Ovary (tissue), 9 donors: ENCODE data around the gene HK1. TPM values are rescaled to one million over a fixed set of nuclear protein-coding genes. Genes with fewer than 3 reads are reported as not detected.
A peak's percentile ranks its signal among the peaks of the same experiment; 100 is the strongest.

Experiments
- DNase-seq, 5 donors: peaks; one replicate each; pipeline ENCODE4 v3.0.0-alpha.2; 2019 to 2020
- H3K27ac ChIP-seq, 2 donors: fragments of 200-600 bp; one replicate each; pipeline versions ENCODE4 v1.5.1 to v1.8.0; 2019 to 2022
- H3K27me3 ChIP-seq: fragments of 200-600 bp; one replicate; pipeline ENCODE4 v1.8.0; 2022
- H3K36me3 ChIP-seq: fragments of 200-600 bp; sonication (generic); one replicate; pipeline ENCODE4 v1.5.1; 2019
- H3K4me1 ChIP-seq: one replicate; pipeline ENCODE4 v1.8.1; 2013; ENCODE audit warnings: mild to moderate bottlenecking, moderate library complexity; ENCODE audit not compliant: insufficient read depth
- H3K4me3 ChIP-seq: fragments of 200-600 bp; sonication (generic); one replicate; pipeline ENCODE4 v1.5.1; 2017
- H3K9me3 ChIP-seq, 2 donors: fragments of 200-600 bp in 1 of 2; sonication (generic) in 1 of 2; one replicate each; pipeline versions ENCODE4 v1.5.1 to v1.8.1; 2013 to 2019; ENCODE audit warnings: mild to moderate bottlenecking in 1 of 2, moderate library complexity in 1 of 2
- EP300 ChIP-seq: sonication (generic); formaldehyde crosslinking; IDR thresholded peaks from one replicate; pipeline ENCODE4 v1.6.1; 2017; ENCODE audit warnings: antibody characterized with exemption
- POLR2A ChIP-seq: fragments of 450-650 bp; IDR thresholded peaks from one replicate; pipeline ENCODE4 v1.6.1; 2017; ENCODE audit warnings: antibody characterized with exemption, mild to moderate bottlenecking, moderate library complexity
- WGBS, 3 donors: extraction: QIAGEN DNeasy Blood & Tissue Kit in 1 of 3; methylation state at CpG; one replicate each; pipeline versions ENCODE4 v1.1.5 to v1.1.7; 2013 to 2017; 5-methylcytosine and 5-hydroxymethylcytosine counted together
- intact Hi-C, 4 donors: fragments of 100-400 bp; cut with DNase I; formaldehyde crosslinking; loops; one replicate each; pipeline versions ENCODE4 v1.11.0 to v1.15.1; 2022 to 2023
- polyA plus RNA-seq, 2 donors: library from polyadenylated mRNA; stranded (reverse); fragments of 200-250 nt in 1 of 2; fragments of 350-450 nt in 1 of 2; fragmentation: Illumina TruSeq in 1 of 2; extraction: RNeasy Lipid Tissue Mini Kit (QIAGEN cat#74804) in 1 of 2; gene quantifications; one replicate each; pipeline ENCODE4 v1.2.3, GENCODE V29; 2013 to 2014
- total RNA-seq, 7 donors: library from RNA; depleted of rRNA in 2 of 7; stranded (reverse); fragments of >200 nt in 2 of 7; fragmentation: NEBNext Ultra II Directional in 3 of 7; extraction: Animal tissue kit (Norgen Biotek cat#: 25700) in 3 of 7; gene quantifications; one replicate each; pipeline versions ENCODE4 v1.1.0 to v1.2.4, GENCODE V29; 2016 to 2023
- TF ChIP-seq, protein P1 (sequence below), 3 donors: fragments of 450-650 bp in 2 of 3; fragments of 200-600 bp in 1 of 3; IDR thresholded peaks; one replicate each; pipeline versions ENCODE4 v1.5.1 to v1.8.0; 2016 to 2022; ENCODE audit warnings: antibody characterized with exemption in 3 of 3, mild to moderate bottlenecking in 1 of 3
- donor health status: DM: no; HTN: no; CAD: no; lungs with moderate emphysema.
- donor health status: DM: no; HTN: no; CAD: no.
- donor health status: Bipolar disorder and iron deficiency.
- donor health status: DM: yes; HTN: yes; CAD: no.
- donor health status: DM: no; HTN: no; CAD: no.
- donor health status: DM: yes; HTN: yes; CAD: no.

HK1 gene
- total and polyA plus RNA-seq, 9 donors = 12.8 to 63.1 (median 35.8) TPM

GRCh38 chr10:69401416-69401815 is 123.1 kb downstream of the HK1 start:
- Histone ChIP-seq H3K4me3 (no peak overlapping the region), H3K4me1 (peaks cover 15% of the 10 kb centered on the region), H3K36me3 (no peaks in the 10 kb centered on the region), H3K27ac (no peak overlapping the region), H3K27me3 (no peaks in the 10 kb centered on the region), H3K9me3 (no peaks in the 10 kb centered on the region)
- DNase-seq = no peak
- WGBS, 3 donors = 88 to 93% (median 89%) methylated on average over 11 of the region's 11 CpGs
- TF ChIP-seq POLR2A (no peak), EP300 (no peak)
- TF ChIP-seq, protein P1, sequence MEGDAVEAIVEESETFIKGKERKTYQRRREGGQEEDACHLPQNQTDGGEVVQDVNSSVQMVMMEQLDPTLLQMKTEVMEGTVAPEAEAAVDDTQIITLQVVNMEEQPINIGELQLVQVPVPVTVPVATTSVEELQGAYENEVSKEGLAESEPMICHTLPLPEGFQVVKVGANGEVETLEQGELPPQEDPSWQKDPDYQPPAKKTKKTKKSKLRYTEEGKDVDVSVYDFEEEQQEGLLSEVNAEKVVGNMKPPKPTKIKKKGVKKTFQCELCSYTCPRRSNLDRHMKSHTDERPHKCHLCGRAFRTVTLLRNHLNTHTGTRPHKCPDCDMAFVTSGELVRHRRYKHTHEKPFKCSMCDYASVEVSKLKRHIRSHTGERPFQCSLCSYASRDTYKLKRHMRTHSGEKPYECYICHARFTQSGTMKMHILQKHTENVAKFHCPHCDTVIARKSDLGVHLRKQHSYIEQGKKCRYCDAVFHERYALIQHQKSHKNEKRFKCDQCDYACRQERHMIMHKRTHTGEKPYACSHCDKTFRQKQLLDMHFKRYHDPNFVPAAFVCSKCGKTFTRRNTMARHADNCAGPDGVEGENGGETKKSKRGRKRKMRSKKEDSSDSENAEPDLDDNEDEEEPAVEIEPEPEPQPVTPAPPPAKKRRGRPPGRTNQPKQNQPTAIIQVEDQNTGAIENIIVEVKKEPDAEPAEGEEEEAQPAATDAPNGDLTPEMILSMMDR (IDR thresholded peaks at IDR 0.05) = no peak
- intact Hi-C loops = loop anchor here in 1 of 4 donors (10.0 kb wide), 1 partner anchor 497 kb away; the partner anchor contains the start of gene DDX50

DNA sequence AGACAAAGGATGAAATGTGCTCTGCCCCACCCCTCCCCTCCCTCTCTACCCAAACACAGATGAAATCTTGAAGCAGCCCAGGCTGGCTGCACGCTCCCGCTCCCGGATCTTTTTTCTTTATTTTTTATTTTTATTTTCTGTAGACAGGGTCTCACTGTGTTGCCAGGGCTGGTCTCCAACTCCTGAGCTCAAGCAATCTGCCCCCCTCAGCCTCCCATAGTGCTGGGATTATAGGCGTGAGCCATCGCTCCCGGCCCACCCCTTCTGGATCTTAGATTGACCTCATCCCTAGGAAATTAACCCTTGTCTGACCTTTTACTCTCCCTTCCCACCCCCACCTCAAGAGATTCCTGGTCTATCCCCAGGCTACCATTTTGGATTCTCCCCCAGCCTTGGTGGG is 124.1 kb downstream of the HK1 start:
- no peak for TF ChIP-seq EP300
- no peak for TF ChIP-seq POLR2A
- TF ChIP-seq, protein P1 (IDR thresholded peaks at IDR 0.05) = no peak
- Histone ChIP-seq H3K27ac (no peak overlapping the region), H3K4me1 (peaks cover 18% of the 10 kb centered on the region), H3K36me3 (no peaks in the 10 kb centered on the region), H3K9me3 (no peaks in the 10 kb centered on the region), H3K27me3 (no peaks in the 10 kb centered on the region), H3K4me3 (no peak overlapping the region)
- 48 to 57% (median 50%) methylated on average over 6 of the region's 6 CpGs for WGBS, 3 donors
- intact Hi-C loops = loop anchor here in 1 of 4 donors (10.0 kb wide), 1 partner anchor 498 kb away; the partner anchor contains the start of gene DDX50
- peak in 1 of 5 donors; percentile 47 for DNase-seq

DNA sequence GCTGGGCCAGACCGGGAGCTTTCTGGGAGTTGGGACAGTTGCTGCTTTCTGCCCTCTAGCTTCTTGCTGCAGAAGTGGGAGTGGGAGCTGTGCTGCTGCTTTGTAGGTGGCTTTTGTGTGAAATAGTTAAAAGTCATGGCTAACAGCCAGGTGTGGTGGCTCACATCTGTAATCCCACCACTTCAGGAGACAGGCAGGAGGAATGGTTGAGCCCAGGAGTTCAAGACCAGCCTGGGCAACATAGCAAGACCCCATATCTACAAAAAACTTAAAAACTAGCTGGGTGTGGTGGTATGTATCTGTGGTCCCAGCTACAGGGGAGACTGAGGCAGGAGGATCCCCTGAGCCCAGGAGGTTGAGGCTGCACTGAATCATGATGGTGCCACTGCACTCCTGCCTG is 124.8 kb downstream of the HK1 start:
- no peak for DNase-seq
- Histone ChIP-seq H3K27me3 (no peaks in the 10 kb centered on the region), H3K27ac (no peak overlapping the region), H3K4me3 (no peak overlapping the region), H3K4me1 (peaks cover 19% of the 10 kb centered on the region), H3K36me3 (no peaks in the 10 kb centered on the region), H3K9me3 (no peaks in the 10 kb centered on the region)
- intact Hi-C loops = loop anchor here in 1 of 4 donors (10.0 kb wide), 1 partner anchor 498 kb away; the partner anchor contains the start of gene DDX50
- TF ChIP-seq EP300 (no peak), POLR2A (no peak)
- TF ChIP-seq, protein P1 (IDR thresholded peaks at IDR 0.05) = no peak
- 62 to 84% (median 63%) methylated on average over 1 of the region's 1 CpG for WGBS, 3 donors

DNA sequence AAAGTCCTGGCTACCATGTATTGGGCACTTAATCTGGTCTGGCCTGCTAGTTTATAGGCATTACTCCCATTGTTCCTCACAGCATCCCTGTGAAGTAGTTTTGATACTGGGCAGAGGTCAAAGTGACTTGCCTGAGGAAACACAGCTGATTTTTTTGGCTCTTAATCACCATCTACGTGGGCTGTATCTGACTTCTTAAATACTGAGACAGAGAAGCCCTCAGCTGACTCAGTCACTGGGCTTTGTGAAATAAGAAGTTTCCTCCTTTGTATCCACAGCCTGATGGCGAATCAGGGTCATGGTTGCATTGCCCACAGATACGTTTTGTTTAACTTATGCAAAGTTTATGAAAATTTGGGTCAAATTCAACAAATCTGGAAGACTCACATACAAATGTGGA is 125.2 kb downstream of the HK1 start:
- Histone ChIP-seq H3K27ac (no peak overlapping the region), H3K4me1 (peaks cover 17% of the 10 kb centered on the region), H3K27me3 (no peaks in the 10 kb centered on the region), H3K36me3 (no peaks in the 10 kb centered on the region), H3K9me3 (no peaks in the 10 kb centered on the region), H3K4me3 (no peak overlapping the region)
- peak in 2 of 5 donors; percentile 33 to 52 for DNase-seq
- no peak for TF ChIP-seq EP300
- WGBS, 3 donors = 21 to 33% (median 30%) methylated on average over 3 of the region's 3 CpGs
- intact Hi-C loops = loop anchor here in 1 of 4 donors (10.0 kb wide), 1 partner anchor 499 kb away; the partner anchor contains the start of gene DDX50

DNA sequence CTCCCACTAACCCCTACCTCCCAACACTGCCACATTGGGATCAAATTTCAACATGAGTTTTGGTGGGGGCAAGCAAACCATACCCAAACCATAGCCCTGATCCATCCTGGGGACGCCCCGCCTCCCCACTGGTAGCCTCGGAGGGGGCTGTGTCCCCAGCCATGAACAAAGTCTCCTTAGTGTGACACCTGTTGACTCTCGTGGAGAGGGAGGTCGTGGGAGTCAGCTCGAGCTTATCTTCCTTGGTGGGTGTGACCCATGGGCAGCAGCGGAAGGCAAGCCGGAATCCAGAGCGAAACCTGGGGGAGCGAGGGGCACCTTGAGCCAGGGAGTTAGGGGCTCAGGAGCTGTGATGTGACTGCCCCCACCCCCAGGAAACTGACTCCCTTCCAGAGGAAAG is 126.5 kb downstream of the HK1 start:
- no peak for DNase-seq
- WGBS, 3 donors = 82 to 93% (median 88%) methylated on average over 10 of the region's 10 CpGs
- Histone ChIP-seq H3K9me3 (no peaks in the 10 kb centered on the region), H3K27me3 (no peaks in the 10 kb centered on the region), H3K4me3 (no peak overlapping the region), H3K4me1 (peaks cover 11% of the 10 kb centered on the region), H3K27ac (no peak overlapping the region), H3K36me3 (no peaks in the 10 kb centered on the region)
- TF ChIP-seq POLR2A = no peak
- intact Hi-C loops = loop anchor here in 1 of 4 donors (10.0 kb wide), 1 partner anchor 500 kb away; the partner anchor contains the start of gene DDX50
